ENCODE measurements around the gene UGT2B11. TPM values are rescaled to one million over a fixed set of nuclear protein-coding genes. Genes with fewer than 3 reads are reported as not detected.
"Not testable (repeated sequence)": the region's sequence is repeated elsewhere in the genome, so short reads cannot be mapped to it uniquely, and the experiment has no call there.

The UGT2B11 gene
- total RNA-seq = under 1 TPM in 1 of 4 donors, not detected in 3; 0.96 TPM

DNA sequence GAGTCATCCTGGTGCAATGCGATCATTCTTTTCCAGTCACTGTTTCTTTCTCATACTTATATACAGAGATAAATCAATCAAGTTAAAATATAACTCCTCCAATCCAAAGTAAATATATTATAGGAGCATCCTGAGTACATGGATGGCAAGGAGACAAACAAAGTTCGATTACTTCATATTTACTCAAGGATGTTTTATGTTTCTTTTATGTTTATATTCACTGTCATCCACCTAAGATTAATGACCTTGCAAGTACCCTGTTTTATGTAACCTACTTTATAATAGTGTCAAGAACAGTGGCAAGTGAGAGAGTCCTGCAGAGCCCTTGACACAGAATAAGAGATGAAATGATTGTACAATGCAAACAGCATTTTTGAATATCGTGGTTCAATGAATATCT, at the start of gene UGT2B11:
UGT2B11 (minus strand) TSS at position 33 of the 400 bp plus-strand sequence; CDS start at position 7, 26 bp downstream.
- in situ Hi-C loops (cut with MboI; ENCODE audit: low pct_ligation_motif_present in 1 of 4, low pct_unique_long_range_greater_than_20kb in 1 of 4, low sequenced_read_pairs in 3 of 4) (no loop called here), intact Hi-C loops (cut with DNase I; ENCODE audit: low total_unique reads) (no loop called here)
- no peaks in the 10 kb centered on the region for H3K36me3 ChIP-seq

DNA sequence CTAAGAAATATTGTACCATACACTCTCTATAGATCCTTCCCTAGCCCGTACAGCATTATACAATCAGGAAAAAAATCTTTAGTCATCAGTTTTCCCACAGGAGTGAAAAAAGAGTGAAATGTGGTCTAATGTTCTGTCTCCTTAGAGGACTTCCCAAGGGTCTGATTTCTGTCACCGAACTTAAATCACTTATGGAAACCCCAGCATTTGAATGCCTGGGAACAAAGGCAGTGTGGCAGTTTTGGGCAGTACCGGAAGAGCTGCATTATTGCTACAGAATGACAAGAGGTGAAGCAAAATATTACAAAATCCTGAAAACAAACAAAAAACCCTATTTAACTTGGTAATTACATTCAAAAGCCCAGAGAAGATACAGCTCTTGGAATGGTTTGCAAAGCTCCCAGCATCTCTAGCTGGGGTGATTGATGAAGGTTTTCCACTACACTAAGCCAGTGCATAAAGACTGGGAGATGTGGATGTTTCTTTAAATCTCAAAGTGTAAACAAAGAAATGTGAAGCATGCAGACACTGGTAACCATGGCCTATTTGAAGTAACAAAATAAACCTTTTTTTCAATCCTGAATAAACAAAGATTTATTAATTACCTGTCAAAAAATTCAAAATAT, 38.7 kb upstream of the UGT2B11 start:
- H3K4me1 ChIP-seq; H3K27ac ChIP-seq; H3K9me3 ChIP-seq; H3K27me3 ChIP-seq; H3K4me3 ChIP-seq; in situ Hi-C loops (cut with MboI; ENCODE audit: low pct_ligation_motif_present in 1 of 4, low pct_unique_long_range_greater_than_20kb in 1 of 4, low sequenced_read_pairs in 3 of 4); H3K36me3 ChIP-seq; intact Hi-C loops (cut with DNase I; ENCODE audit: low total_unique reads); DNase-seq: not testable (repeated sequence)
- 83 to 92% methylated on average over 3 of the region's 3 CpGs for WGBS, 2 donors (ENCODE audit: low coverage in 1 of 2)

More for the DNA sequence above, at the start of gene UGT2B11:
- no peak for DNase-seq
- H3K4me3 ChIP-seq = no peak within 1 kb of the TSS
- H3K27ac ChIP-seq = no peak within 1 kb of the TSS
- no peaks in the 10 kb centered on the region for H3K9me3 ChIP-seq
- H3K27me3 ChIP-seq = no peaks in the 10 kb centered on the region
- H3K4me1 ChIP-seq = peaks cover 0 to 4% (median 0%) of the 10 kb centered on the region in 4 donors
- WGBS, 2 donors (ENCODE audit: low coverage in 1 of 2) = 21 to 27% methylated on average over 3 of the region's 3 CpGs
- TF ChIP-seq, protein P1, sequence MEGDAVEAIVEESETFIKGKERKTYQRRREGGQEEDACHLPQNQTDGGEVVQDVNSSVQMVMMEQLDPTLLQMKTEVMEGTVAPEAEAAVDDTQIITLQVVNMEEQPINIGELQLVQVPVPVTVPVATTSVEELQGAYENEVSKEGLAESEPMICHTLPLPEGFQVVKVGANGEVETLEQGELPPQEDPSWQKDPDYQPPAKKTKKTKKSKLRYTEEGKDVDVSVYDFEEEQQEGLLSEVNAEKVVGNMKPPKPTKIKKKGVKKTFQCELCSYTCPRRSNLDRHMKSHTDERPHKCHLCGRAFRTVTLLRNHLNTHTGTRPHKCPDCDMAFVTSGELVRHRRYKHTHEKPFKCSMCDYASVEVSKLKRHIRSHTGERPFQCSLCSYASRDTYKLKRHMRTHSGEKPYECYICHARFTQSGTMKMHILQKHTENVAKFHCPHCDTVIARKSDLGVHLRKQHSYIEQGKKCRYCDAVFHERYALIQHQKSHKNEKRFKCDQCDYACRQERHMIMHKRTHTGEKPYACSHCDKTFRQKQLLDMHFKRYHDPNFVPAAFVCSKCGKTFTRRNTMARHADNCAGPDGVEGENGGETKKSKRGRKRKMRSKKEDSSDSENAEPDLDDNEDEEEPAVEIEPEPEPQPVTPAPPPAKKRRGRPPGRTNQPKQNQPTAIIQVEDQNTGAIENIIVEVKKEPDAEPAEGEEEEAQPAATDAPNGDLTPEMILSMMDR (IDR thresholded peaks at IDR 0.05) = no peak

DNA sequence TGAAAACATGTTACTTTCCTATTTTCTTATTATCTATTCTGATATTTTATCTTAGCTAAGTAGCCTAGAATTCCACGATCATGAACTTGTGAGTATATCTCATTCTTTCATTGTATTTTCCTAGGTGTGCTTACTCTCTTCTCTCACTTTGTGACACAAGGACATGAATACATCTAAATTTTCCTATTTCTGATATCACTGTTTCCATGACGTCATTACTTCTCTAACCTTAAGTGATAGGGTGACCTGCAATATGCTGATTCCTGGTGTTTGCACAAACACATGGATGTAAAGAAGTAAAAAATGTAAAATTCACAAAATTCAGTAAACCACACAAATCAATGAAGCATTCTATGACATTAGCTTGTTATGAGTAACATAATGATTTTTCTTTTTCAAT, 36.3 kb upstream of the UGT2B11 start:
- H3K27me3 ChIP-seq; intact Hi-C loops (cut with DNase I; ENCODE audit: low total_unique reads); H3K36me3 ChIP-seq; H3K4me1 ChIP-seq; DNase-seq; H3K4me3 ChIP-seq; in situ Hi-C loops (cut with MboI; ENCODE audit: low pct_ligation_motif_present in 1 of 4, low pct_unique_long_range_greater_than_20kb in 1 of 4, low sequenced_read_pairs in 3 of 4); H3K9me3 ChIP-seq; H3K27ac ChIP-seq: not testable (repeated sequence)
- WGBS, 2 donors (ENCODE audit: low coverage in 1 of 2) = 65 to 84% methylated on average over 2 of the region's 2 CpGs

DNA sequence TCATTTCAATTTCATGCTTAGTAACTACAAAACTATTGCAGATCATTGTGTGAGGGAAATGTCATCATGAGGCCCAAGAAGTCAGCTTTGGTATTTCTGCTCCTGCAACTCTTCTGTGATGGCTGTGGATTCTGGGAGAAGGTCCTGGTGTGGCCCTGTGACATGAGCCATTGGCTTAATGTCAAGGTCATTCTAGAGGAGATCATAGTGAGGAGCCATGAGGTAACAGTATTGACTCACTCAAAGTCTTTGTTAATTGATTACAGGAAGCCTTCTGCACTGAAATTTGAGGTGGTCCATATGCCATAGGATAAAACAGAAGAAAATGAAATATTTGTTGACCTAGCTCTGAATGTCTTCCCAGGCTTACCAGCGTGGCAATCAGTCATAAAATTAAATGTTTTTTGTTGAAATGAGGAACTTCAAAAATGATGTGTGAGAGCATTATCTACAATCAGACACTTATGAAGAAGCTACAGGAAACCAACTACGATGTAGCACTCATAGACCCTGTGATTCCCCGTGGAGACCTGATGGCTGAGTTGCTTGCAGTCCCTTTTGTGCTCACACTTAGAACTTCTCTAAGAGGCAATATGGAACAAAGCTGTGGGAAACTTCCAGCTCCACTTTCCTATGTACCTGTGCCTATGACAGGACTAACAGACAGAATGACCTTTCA, 28.2 kb upstream of the UGT2B11 start:
- WGBS, 2 donors (ENCODE audit: low coverage in 1 of 2) = 79% methylated on average over 3 of the region's 3 CpGs
- DNase-seq; H3K27me3 ChIP-seq; H3K9me3 ChIP-seq; in situ Hi-C loops (cut with MboI; ENCODE audit: low pct_ligation_motif_present in 1 of 4, low pct_unique_long_range_greater_than_20kb in 1 of 4, low sequenced_read_pairs in 3 of 4); H3K27ac ChIP-seq; H3K4me3 ChIP-seq; H3K36me3 ChIP-seq: not testable (repeated sequence)
- intact Hi-C loops (cut with DNase I; ENCODE audit: low total_unique reads) = loop anchor here (5.0 kb wide), 1 partner anchor 940 kb away; no protein-coding TSS in a partner anchor
- H3K4me1 ChIP-seq = peaks cover 0 to 11% (median 4%) of the 10 kb centered on the region in 4 donors

DNA sequence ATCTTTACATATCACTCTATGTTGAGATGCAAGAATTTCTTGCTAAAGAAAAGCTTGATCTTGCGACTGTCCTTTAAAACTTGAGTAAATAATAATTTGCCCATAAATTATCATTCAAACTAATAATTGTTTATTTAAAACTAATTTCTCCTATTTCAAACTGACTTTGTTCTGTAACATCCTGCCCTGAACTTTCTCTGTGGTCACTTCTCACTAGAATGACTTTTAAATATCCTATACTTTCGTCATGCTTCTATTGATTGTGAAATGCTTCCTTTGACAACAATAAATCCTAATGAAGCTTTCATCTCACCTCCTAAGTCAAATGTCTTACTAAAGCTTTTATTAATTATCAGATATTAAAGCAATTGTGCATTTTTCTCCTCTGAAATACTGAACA, 27.2 kb upstream of the UGT2B11 start:
- intact Hi-C loops (cut with DNase I; ENCODE audit: low total_unique reads) = loop anchor here (5.0 kb wide), 1 partner anchor 939 kb away; no protein-coding TSS in a partner anchor
- DNase-seq; H3K27me3 ChIP-seq; H3K4me3 ChIP-seq; H3K27ac ChIP-seq; in situ Hi-C loops (cut with MboI; ENCODE audit: low pct_ligation_motif_present in 1 of 4, low pct_unique_long_range_greater_than_20kb in 1 of 4, low sequenced_read_pairs in 3 of 4); H3K36me3 ChIP-seq; H3K9me3 ChIP-seq: not testable (repeated sequence)
- H3K4me1 ChIP-seq = peaks cover 0 to 11% (median 4%) of the 10 kb centered on the region in 4 donors
- WGBS, 2 donors (ENCODE audit: low coverage in 1 of 2) = 86 to 92% methylated on average over 2 of the region's 2 CpGs

DNA sequence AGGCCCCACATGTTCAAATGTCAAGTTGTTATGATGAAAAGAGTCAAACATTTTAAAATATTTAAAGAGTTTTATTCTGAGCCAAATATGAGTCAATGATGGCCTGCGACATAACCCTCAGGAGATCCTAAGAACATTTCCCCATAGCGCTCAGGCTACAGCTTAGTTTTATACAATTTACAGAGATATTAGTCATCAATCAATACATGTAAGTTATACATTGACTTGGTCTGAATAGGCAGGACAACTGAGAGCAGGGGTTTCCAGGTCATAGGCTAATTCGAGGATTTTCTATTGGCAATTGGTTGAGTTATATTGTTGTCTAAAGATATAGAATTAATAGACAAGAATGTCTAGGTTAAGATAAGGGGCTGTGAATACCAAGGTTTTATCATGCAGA, 26.2 kb upstream of the UGT2B11 start:
- H3K36me3 ChIP-seq; H3K9me3 ChIP-seq; in situ Hi-C loops (cut with MboI; ENCODE audit: low pct_ligation_motif_present in 1 of 4, low pct_unique_long_range_greater_than_20kb in 1 of 4, low sequenced_read_pairs in 3 of 4); H3K27me3 ChIP-seq; DNase-seq; H3K4me3 ChIP-seq: not testable (repeated sequence)
- Histone ChIP-seq H3K4me1 (peaks cover 0 to 11% (median 4%) of the 10 kb centered on the region in 4 donors), H3K27ac (peak overlapping the region in 1 of 4 donors; percentile 62)
- intact Hi-C loops (cut with DNase I; ENCODE audit: low total_unique reads) = loop anchor here (5.0 kb wide), 1 partner anchor 938 kb away; no protein-coding TSS in a partner anchor
- WGBS, 2 donors (ENCODE audit: low coverage in 1 of 2) = 81 to 87% methylated on average over 3 of the region's 3 CpGs
